Astrocyte (in vitro differentiated cells and primary cell): ENCODE data around the gene PROB1. TPM values are rescaled to one million over a fixed set of nuclear protein-coding genes. Genes with fewer than 3 reads are reported as not detected.

Source experiments
- DNase-seq: peaks from one replicate; pipeline ENCODE4 v3.0.0-alpha.2; 2010; ENCODE audit warnings: low read depth
- FAIRE-seq: peaks from 2 replicates; lab custom pipeline; 2011; peaks lifted over from hg19 to GRCh38; lab: Jason Lieb, UNC
- H2AFZ ChIP-seq: 2 replicates; pipeline ENCODE4 v1.6.0; 2012; ENCODE audit warnings: low read depth, low read length, inconsistent platforms
- H3K27ac ChIP-seq: 2 replicates; pipeline ENCODE4 v1.5.1; 2011; ENCODE audit warnings: low read depth, low read length, inconsistent platforms
- H3K27me3 ChIP-seq: 2 replicates; pipeline ENCODE4 v1.6.0; 2011; ENCODE audit warnings: low read length, inconsistent platforms; ENCODE audit not compliant: insufficient read depth
- H3K36me3 ChIP-seq: 2 replicates; pipeline ENCODE4 v1.5.1; 2011; ENCODE audit warnings: low read length, inconsistent platforms; ENCODE audit not compliant: insufficient read depth
- H3K4me1 ChIP-seq: 2 replicates; pipeline ENCODE4 v1.5.1; 2011; ENCODE audit warnings: low read length, inconsistent platforms; ENCODE audit not compliant: insufficient read depth
- H3K4me2 ChIP-seq: 2 replicates; pipeline ENCODE4 v1.6.0; 2012; ENCODE audit warnings: low read length, inconsistent platforms
- H3K4me3 ChIP-seq: 2 replicates; pipeline ENCODE4 v1.5.1; 2011; ENCODE audit warnings: low read depth, mild to moderate bottlenecking, low read length, inconsistent platforms; ENCODE audit not compliant: insufficient read depth
- H3K79me2 ChIP-seq: 2 replicates; pipeline ENCODE4 v1.6.0; 2012; ENCODE audit warnings: mild to moderate bottlenecking, low read length, inconsistent platforms; ENCODE audit not compliant: insufficient read depth
- H3K9ac ChIP-seq: 2 replicates; pipeline ENCODE4 v1.6.0; 2012; ENCODE audit warnings: mild to moderate bottlenecking, low read length, inconsistent platforms
- H3K9me3 ChIP-seq: 2 replicates; pipeline ENCODE4 v1.5.1; 2012; ENCODE audit warnings: low read depth, mild to moderate bottlenecking, low read length, inconsistent platforms; ENCODE audit not compliant: insufficient read depth
- H4K20me1 ChIP-seq: 2 replicates; pipeline ENCODE4 v1.6.0; 2012; ENCODE audit warnings: low read length, inconsistent platforms; ENCODE audit not compliant: insufficient read depth
- H3K27ac Mint-ChIP-seq: one replicate; pipeline ENCODE4 v1.8.0; 2021; ENCODE audit warnings: mild to moderate bottlenecking, mixed read lengths; ENCODE audit not compliant: unreplicated experiment
- H3K27me3 Mint-ChIP-seq: one replicate; pipeline ENCODE4 v1.8.0; 2021; ENCODE audit warnings: low read depth, mixed read lengths; ENCODE audit not compliant: unreplicated experiment
- H3K36me3 Mint-ChIP-seq: one replicate; pipeline ENCODE4 v1.8.0; 2021; ENCODE audit warnings: low read depth, mixed read lengths; ENCODE audit not compliant: unreplicated experiment
- H3K4me1 Mint-ChIP-seq: one replicate; pipeline ENCODE4 v1.8.0; 2021; ENCODE audit warnings: low read depth, mixed read lengths; ENCODE audit not compliant: unreplicated experiment
- H3K4me3 Mint-ChIP-seq: one replicate; pipeline ENCODE4 v1.8.0; 2021; ENCODE audit warnings: mild to moderate bottlenecking, moderate library complexity, mixed read lengths; ENCODE audit not compliant: unreplicated experiment
- H3K9me3 Mint-ChIP-seq: one replicate; pipeline ENCODE4 v1.8.0; 2021; ENCODE audit warnings: mild to moderate bottlenecking, mixed read lengths; ENCODE audit not compliant: unreplicated experiment
- CTCF ChIP-seq: IDR thresholded peaks from 2 replicates; pipeline ENCODE4 v1.5.1; 2011; ENCODE audit warnings: low read depth, mild to moderate bottlenecking, inconsistent platforms, low read length, moderate library complexity; ENCODE audit not compliant: insufficient read depth
- EZH2 ChIP-seq: IDR thresholded peaks from 2 replicates; pipeline ENCODE4 v1.6.1; 2012; ENCODE audit warnings: mild to moderate bottlenecking, low read length, inconsistent platforms; ENCODE audit not compliant: insufficient read depth
- total RNA-seq: library from RNA; stranded (reverse); gene quantifications from 2 replicates; pipeline ENCODE4 v1.2.1, GENCODE V29; 2021

Gene PROB1
- total RNA-seq, 1 donor from 2014 or later, result 0.59 TPM

- DNase-seq (peak; percentile 66), FAIRE-seq (no peak)
- no peak for TF ChIP-seq EZH2
- no peak for TF ChIP-seq CTCF
- Mint-ChIP-seq H3K36me3 (peaks cover 24% of the 10 kb centered on the region), H3K27me3 (no peaks in the 10 kb centered on the region), H3K9me3 (no peaks in the 10 kb centered on the region), H3K4me1 (peaks cover 7% of the 10 kb centered on the region), H3K27ac (no peak overlapping the region), H3K4me3 (no peak overlapping the region)
- peak overlapping the region; percentile 32 for H3K27ac ChIP-seq
- no peaks in the 10 kb centered on the region for H3K9me3 ChIP-seq
- H3K4me3 ChIP-seq, result no peak overlapping the region
- peaks cover 21% of the 10 kb centered on the region for H3K36me3 ChIP-seq
- peaks cover 6% of the 10 kb centered on the region for H3K79me2 ChIP-seq
- H3K4me2 ChIP-seq, result no peak overlapping the region
- H3K4me1 ChIP-seq, result peaks cover 13% of the 10 kb centered on the region
- H4K20me1 ChIP-seq, result peaks cover 21% of the 10 kb centered on the region
- H3K27me3 ChIP-seq, result no peaks in the 10 kb centered on the region
- H3K9ac ChIP-seq, result peak overlapping the region; percentile 17
- no peak overlapping the region for H2AFZ ChIP-seq
Observed at GRCh38 chr5:139369181-139369580, 25.7 kb downstream of the PROB1 start.

GRCh38 chr5:139368613-139369012 is 26.3 kb downstream of the PROB1 start:
- H3K27ac Mint-ChIP-seq, result peak overlapping the region; percentile 54
- Histone ChIP-seq H3K36me3 (peaks cover 27% of the 10 kb centered on the region), H4K20me1 (peaks cover 22% of the 10 kb centered on the region), H3K27me3 (no peaks in the 10 kb centered on the region), H3K27ac (peak overlapping the region; percentile 32), H3K9ac (peak overlapping the region; percentile 17), H3K4me3 (no peak overlapping the region), H3K4me1 (peaks cover 7% of the 10 kb centered on the region), H3K79me2 (peaks cover 11% of the 10 kb centered on the region), H3K9me3 (no peaks in the 10 kb centered on the region), H2AFZ (no peak overlapping the region), H3K4me2 (no peak overlapping the region)
- H3K27me3 Mint-ChIP-seq, result no peaks in the 10 kb centered on the region
- DNase-seq (no peak), FAIRE-seq (no peak)
- H3K9me3 Mint-ChIP-seq, result no peaks in the 10 kb centered on the region
- TF ChIP-seq CTCF, result no peak
- no peak for TF ChIP-seq EZH2
- no peak overlapping the region for H3K4me3 Mint-ChIP-seq
- H3K4me1 Mint-ChIP-seq, result peaks cover 7% of the 10 kb centered on the region
- peaks cover 25% of the 10 kb centered on the region for H3K36me3 Mint-ChIP-seq

- Histone ChIP-seq H3K79me2 (peaks cover 49% of the 10 kb centered on the region), H3K36me3 (peaks cover 30% of the 10 kb centered on the region), H3K27ac (no peak overlapping the region), H3K9me3 (no peaks in the 10 kb centered on the region), H3K27me3 (no peaks in the 10 kb centered on the region), H2AFZ (no peak overlapping the region), H3K4me2 (no peak overlapping the region), H3K4me1 (no peaks in the 10 kb centered on the region), H3K4me3 (no peak overlapping the region), H3K9ac (no peak overlapping the region), H4K20me1 (peaks cover 47% of the 10 kb centered on the region)
- no peak for DNase-seq
- Mint-ChIP-seq H3K27me3 (no peaks in the 10 kb centered on the region), H3K27ac (no peak overlapping the region), H3K9me3 (no peaks in the 10 kb centered on the region), H3K4me3 (no peak overlapping the region), H3K36me3 (peaks cover 13% of the 10 kb centered on the region), H3K4me1 (peaks cover 3% of the 10 kb centered on the region)
- no peak for TF ChIP-seq CTCF
- TF ChIP-seq EZH2, result no peak
- no peak for FAIRE-seq
Observed at GRCh38 chr5:139364466-139364865, 30.4 kb downstream of the PROB1 start.
